Right atrium auricular region (tissue), 2 donors: Measurements from ENCODE around the gene LRRC32. TPM values are rescaled to one million over a fixed set of nuclear protein-coding genes. Genes with fewer than 3 reads are reported as not detected.

ENCODE experiments used
- DNase-seq: peaks from one replicate; pipeline ENCODE4 v3.0.0-alpha.2; 2019; ENCODE audit warnings: low spot score
- H3K27ac ChIP-seq, 2 donors: fragments of 200-600 bp; sonication (generic); 1 replicate in 1 of 2; 2 replicates in 1 of 2; pipeline ENCODE4 v1.5.1; 2016 to 2019
- H3K27me3 ChIP-seq, 2 donors: fragments of 200-600 bp; sonication (generic); one replicate each; pipeline versions ENCODE4 v1.5.1 to v1.6.0; 2017 to 2019
- H3K36me3 ChIP-seq: fragments of 200-600 bp; sonication (generic); one replicate; pipeline ENCODE4 v1.5.1; 2016
- H3K4me1 ChIP-seq, 2 donors: fragments of 200-600 bp; sonication (generic); one replicate each; pipeline versions ENCODE4 v1.5.1 to v1.6.0; 2017 to 2019
- H3K4me3 ChIP-seq, 2 donors: fragments of 200-600 bp; sonication (generic); 1 replicate in 1 of 2; 2 replicates in 1 of 2; pipeline ENCODE4 v1.5.1; 2017 to 2019; ENCODE audit warnings: mild to moderate bottlenecking in 1 of 2, moderate library complexity in 1 of 2
- H3K9me3 ChIP-seq, 2 donors: fragments of 200-600 bp; sonication (generic); one replicate each; pipeline ENCODE4 v1.5.1; 2019
- total RNA-seq, 2 donors: library from RNA; depleted of rRNA; stranded (reverse); fragments of >200 nt; gene quantifications; one replicate each; pipeline ENCODE4 v1.1.0, GENCODE V29; 2016
- TF ChIP-seq, protein P1 (sequence below), 2 donors: fragments of 200-600 bp; sonication (generic); IDR thresholded peaks; one replicate each; pipeline ENCODE4 v1.5.1; 2019; ENCODE audit warnings: antibody characterized with exemption in 2 of 2

Gene LRRC32
- total RNA-seq, 2 donors from 2014 or later, result 37.9 to 56.0 TPM

DNA sequence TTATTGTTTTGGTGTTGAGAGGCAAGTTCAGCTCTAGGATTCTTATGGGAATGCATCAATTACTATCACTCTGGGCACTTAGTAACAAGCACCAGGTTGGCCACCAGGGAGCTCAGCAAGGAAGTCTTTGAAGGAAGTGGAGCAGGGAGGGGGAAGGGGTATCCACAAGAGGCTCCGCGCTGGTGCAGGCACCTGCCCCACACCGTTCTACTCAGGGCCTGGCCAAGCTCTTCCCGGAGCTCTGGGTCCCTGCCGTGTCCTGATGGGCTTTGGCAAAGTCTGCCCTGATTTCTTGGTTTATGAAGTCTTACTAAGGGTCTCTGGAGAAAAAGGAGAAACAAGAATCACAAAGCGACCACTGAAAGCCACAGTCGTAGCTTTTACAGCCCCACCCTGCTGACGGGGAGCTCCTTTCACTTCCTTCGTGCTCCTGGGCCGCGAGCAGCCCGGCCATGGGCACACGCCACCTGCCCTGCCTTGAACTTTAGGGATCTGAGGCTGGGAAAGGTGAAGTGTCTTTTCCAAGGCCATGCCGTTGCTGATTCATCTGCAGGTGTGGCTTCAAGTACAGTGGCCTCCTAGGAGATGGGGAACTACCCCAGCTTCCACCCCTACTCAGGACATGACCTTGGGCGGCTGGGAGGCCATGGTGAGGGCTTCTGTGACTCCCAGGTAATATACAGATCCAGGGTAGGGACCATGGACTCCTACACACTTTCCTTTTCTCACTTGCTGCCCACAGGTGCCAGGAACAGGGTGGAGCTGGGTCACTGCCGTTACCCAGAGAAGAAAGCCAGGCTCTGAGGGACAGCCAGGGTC is 15.9 kb upstream of the LRRC32 start:
- no peak overlapping the region for H3K4me3 ChIP-seq
- no peaks in the 10 kb centered on the region for H3K9me3 ChIP-seq
- no peaks in the 10 kb centered on the region for H3K27me3 ChIP-seq
- H3K27ac ChIP-seq, result no peak overlapping the region
- DNase-seq, result no peak
- TF ChIP-seq, protein P1, sequence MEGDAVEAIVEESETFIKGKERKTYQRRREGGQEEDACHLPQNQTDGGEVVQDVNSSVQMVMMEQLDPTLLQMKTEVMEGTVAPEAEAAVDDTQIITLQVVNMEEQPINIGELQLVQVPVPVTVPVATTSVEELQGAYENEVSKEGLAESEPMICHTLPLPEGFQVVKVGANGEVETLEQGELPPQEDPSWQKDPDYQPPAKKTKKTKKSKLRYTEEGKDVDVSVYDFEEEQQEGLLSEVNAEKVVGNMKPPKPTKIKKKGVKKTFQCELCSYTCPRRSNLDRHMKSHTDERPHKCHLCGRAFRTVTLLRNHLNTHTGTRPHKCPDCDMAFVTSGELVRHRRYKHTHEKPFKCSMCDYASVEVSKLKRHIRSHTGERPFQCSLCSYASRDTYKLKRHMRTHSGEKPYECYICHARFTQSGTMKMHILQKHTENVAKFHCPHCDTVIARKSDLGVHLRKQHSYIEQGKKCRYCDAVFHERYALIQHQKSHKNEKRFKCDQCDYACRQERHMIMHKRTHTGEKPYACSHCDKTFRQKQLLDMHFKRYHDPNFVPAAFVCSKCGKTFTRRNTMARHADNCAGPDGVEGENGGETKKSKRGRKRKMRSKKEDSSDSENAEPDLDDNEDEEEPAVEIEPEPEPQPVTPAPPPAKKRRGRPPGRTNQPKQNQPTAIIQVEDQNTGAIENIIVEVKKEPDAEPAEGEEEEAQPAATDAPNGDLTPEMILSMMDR (IDR thresholded peaks at IDR 0.05), result no peak
- H3K36me3 ChIP-seq, result no peaks in the 10 kb centered on the region
- H3K4me1 ChIP-seq, result no peaks in the 10 kb centered on the region

DNA sequence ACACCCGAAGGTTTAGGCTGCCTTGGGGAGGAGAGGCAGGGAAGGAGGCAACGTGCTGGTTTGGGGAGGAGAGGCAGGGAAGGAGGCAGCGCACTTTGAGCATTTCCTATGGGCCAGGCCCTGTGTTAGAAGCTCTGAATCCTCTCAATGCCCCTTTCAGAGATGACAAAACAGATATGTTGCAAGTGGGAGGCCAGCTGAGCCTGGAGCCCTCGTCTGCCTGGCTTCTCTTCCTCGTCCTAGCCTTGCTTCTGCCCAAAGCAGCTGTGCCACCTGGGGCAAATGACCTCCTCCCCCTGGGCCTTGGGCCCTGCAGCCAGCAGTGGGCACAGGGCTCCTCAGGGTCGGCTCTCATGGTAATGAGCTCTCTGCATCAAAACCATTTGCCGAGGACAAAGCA is 15.3 kb upstream of the LRRC32 start:
- Histone ChIP-seq H3K27ac (no peak overlapping the region), H3K27me3 (no peaks in the 10 kb centered on the region), H3K36me3 (no peaks in the 10 kb centered on the region), H3K4me1 (peaks cover 0 to under 1% of the 10 kb centered on the region in 2 donors), H3K4me3 (no peak overlapping the region), H3K9me3 (no peaks in the 10 kb centered on the region)
- DNase-seq, result no peak
- TF ChIP-seq, protein P1 (IDR thresholded peaks at IDR 0.05), result no peak

DNA sequence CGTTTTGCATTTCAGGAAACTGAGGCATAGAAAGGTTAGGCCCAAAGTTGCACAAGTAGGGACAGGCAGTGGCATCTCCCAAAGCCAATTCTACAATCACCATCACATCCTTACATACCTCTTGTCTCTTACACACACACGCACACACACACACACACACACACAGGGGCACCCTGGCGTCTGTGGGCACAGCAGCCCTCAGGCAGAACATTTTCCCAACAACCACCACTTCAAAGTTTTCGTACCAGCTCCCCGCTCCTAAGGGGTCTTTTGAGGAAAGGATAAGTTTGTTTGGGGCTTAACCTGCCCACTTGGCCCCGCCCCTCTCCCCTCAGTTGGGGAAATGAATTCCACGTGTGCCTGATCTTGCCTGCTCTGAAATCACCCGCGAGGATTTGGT is 14.7 kb upstream of the LRRC32 start:
- no peak for DNase-seq
- TF ChIP-seq, protein P1 (IDR thresholded peaks at IDR 0.05), result no peak
- Histone ChIP-seq H3K4me1 (peaks cover 0 to 6% of the 10 kb centered on the region in 2 donors), H3K27me3 (no peaks in the 10 kb centered on the region), H3K9me3 (no peaks in the 10 kb centered on the region), H3K36me3 (no peaks in the 10 kb centered on the region), H3K27ac (no peak overlapping the region), H3K4me3 (no peak overlapping the region)

DNA sequence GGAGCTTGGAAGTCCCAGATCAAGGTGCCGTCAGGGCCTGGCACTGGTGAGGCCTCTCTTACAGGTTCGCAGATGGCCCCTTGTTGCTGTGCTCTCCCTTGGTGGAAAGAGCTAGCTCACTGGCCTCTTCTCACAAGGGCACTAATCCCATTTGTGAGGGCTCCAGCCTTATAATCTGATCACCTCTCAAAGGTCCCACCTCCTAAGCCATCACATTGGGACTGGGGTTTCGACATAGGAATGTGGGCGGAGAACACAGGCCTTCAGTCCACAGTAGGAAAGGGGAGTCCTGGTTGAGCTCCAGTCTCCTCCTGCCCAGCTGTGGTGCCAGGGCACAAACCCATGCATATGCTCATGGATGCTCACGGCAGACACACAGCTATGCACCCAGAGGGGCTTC is 14.0 kb upstream of the LRRC32 start:
- no peaks in the 10 kb centered on the region for H3K9me3 ChIP-seq
- H3K4me1 ChIP-seq, result peaks cover 0 to 6% of the 10 kb centered on the region in 2 donors
- no peak overlapping the region for H3K4me3 ChIP-seq
- DNase-seq, result no peak
- no peak overlapping the region for H3K27ac ChIP-seq
- no peaks in the 10 kb centered on the region for H3K27me3 ChIP-seq
- TF ChIP-seq, protein P1 (IDR thresholded peaks at IDR 0.05), result no peak
- H3K36me3 ChIP-seq, result no peaks in the 10 kb centered on the region

DNA sequence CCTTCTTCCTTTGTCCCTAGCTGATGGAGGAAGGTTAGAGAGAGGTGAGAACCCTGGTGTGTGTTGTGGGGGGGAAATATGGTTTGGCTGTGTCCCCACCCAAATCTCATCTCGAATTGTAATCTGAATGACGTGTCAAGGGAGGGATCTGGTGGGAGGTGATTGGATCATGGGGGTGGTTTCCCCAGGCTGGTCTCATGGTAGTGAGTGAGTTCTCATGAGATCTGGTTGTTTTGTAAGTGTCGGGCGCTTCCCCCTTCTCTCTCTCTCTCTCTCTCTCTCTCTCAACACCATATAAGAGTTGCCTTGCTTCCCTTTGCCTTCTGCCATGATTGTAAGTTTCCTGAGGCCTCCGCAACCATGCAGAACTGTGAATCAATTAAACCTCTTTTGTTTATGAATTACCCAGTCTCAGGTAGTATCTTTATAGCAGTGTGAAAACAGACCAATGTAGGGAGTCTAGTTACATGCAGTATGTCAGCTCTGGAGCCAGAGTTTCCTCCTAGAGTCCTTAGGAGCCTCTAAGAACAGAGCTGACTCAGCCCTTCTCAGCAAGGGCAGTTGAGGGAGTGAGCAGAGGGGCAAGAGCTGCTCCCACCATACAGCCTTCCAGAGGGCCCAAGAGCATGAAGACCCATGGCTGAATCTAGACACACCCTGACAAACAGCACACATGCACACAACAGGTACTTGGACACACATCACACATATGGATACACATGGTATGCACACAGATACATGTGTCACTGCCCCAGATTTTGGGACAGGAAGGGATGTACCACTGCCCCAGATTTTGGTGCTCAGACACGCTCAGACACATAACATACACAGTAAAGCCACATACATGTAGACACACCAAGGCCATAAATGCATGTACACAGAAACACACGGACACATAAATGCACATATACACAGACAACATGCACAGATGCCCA is 12.9 kb upstream of the LRRC32 start:
- TF ChIP-seq, protein P1 (IDR thresholded peaks at IDR 0.05), result no peak
- Histone ChIP-seq H3K4me3 (no peak overlapping the region), H3K27ac (no peak overlapping the region), H3K9me3 (no peaks in the 10 kb centered on the region), H3K36me3 (no peaks in the 10 kb centered on the region), H3K4me1 (peaks cover 0 to 6% of the 10 kb centered on the region in 2 donors), H3K27me3 (no peaks in the 10 kb centered on the region)
- DNase-seq, result no peak
